GM20431 (cell line): ENCODE data around the gene PIM1.
"Not testable (repeated sequence)": the region's sequence is repeated elsewhere in the genome, so short reads cannot be mapped to it uniquely, and the experiment has no call there.

Experiments used
- in situ Hi-C: fragments of 300-500 bp; cut with MseI, MboI; formaldehyde crosslinking; loops from one replicate; pipeline ENCODE4 v1.15.0; 2020; ENCODE audit warnings: low sequenced_read_pairs; ENCODE audit not compliant: unreplicated experiment

PIM1 gene

GRCh38 chr6:37168811-37169495 is 999 bp upstream of the PIM1 start:
- in situ Hi-C loops: no loop called here

DNA sequence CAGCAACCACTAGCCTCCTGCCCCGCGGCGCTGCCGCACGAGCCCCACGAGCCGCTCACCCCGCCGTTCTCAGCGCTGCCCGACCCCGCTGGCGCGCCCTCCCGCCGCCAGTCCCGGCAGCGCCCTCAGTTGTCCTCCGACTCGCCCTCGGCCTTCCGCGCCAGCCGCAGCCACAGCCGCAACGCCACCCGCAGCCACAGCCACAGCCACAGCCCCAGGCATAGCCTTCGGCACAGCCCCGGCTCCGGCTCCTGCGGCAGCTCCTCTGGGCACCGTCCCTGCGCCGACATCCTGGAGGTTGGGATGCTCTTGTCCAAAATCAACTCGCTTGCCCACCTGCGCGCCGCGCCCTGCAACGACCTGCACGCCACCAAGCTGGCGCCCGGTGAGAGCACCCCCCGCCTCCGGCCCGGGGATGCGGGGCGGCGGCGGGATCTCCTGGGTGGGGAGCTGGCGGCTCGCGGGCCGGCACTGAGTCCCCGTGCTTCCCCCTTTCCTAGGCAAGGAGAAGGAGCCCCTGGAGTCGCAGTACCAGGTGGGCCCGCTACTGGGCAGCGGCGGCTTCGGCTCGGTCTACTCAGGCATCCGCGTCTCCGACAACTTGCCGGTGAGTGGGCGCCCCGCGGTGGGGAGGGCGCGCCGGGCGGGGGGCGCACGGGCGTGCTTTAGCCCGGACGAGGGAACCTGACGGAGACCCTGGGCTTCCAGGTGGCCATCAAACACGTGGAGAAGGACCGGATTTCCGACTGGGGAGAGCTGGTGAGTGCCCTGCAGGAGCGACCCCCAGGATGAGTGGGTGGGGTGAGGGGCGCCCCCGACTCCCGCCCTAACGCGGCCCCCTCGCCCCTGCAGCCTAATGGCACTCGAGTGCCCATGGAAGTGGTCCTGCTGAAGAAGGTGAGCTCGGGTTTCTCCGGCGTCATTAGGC is 585 bp downstream of the PIM1 start:
- in situ Hi-C loops: loop anchor here (10.0 kb wide), 1 partner anchor 146 kb away; no protein-coding TSS in a partner anchor

DNA sequence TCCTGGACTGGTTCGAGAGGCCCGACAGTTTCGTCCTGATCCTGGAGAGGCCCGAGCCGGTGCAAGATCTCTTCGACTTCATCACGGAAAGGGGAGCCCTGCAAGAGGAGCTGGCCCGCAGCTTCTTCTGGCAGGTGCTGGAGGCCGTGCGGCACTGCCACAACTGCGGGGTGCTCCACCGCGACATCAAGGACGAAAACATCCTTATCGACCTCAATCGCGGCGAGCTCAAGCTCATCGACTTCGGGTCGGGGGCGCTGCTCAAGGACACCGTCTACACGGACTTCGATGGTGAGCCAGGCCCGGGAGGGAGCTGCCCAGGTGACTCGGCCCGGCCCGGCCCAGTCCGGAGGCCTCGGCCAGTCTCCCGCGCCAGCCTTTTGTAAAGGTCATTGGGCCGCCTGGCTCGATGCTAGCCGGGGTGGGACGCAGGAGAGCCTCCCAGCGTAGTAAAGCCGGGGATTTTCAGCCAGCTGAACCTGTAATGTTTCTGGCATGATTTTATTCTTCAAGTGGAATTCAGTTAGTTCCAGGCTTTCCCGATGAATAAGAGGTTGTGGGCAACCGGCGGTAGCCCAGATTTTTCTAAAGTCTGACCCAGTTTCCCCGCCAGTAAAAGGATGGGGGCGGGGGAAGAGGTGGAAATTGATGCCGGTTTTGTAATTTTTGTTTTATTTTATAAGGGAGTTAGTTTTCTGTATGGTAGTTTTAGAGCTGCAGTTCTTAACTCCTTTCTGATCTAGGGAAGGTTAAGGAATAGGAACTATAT is 1.4 kb downstream of the PIM1 start:
- in situ Hi-C loops: loop anchor here (10.0 kb wide), 1 partner anchor 147 kb away; no protein-coding TSS in a partner anchor

- in situ Hi-C loops: loop anchor here (10.0 kb wide), 1 partner anchor 147 kb away; no protein-coding TSS in a partner anchor
Observed at GRCh38 chr6:37171970-37172812, 2.2 kb downstream of the PIM1 start.

- in situ Hi-C loops: loop anchor here (10.0 kb wide), 1 partner anchor 148 kb away; no protein-coding TSS in a partner anchor
Observed at GRCh38 chr6:37172912-37173492, 3.0 kb downstream of the PIM1 start.

GRCh38 chr6:37173493-37174195 is 3.7 kb downstream of the PIM1 start:
- in situ Hi-C loops: loop anchor here (10.0 kb wide), 1 partner anchor 149 kb away; no protein-coding TSS in a partner anchor

DNA sequence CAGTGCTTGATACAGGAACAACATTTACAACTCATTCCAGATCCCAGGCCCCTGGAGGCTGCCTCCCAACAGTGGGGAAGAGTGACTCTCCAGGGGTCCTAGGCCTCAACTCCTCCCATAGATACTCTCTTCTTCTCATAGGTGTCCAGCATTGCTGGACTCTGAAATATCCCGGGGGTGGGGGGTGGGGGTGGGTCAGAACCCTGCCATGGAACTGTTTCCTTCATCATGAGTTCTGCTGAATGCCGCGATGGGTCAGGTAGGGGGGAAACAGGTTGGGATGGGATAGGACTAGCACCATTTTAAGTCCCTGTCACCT is 4.2 kb downstream of the PIM1 start:
- in situ Hi-C loops: loop anchor here (10.0 kb wide), 1 partner anchor 149 kb away; no protein-coding TSS in a partner anchor

- in situ Hi-C loops: loop anchor here (10.0 kb wide), 1 partner anchor 150 kb away; no protein-coding TSS in a partner anchor
Observed at GRCh38 chr6:37174515-37175331, 4.8 kb downstream of the PIM1 start.

- in situ Hi-C loops: loop anchor here (10.0 kb wide), 1 partner anchor 151 kb away; no protein-coding TSS in a partner anchor
Observed at GRCh38 chr6:37175332-37176267, 5.6 kb downstream of the PIM1 start.

- in situ Hi-C loops: loop anchor here (10.0 kb wide), 1 partner anchor 152 kb away; no protein-coding TSS in a partner anchor
Observed at GRCh38 chr6:37176268-37177076, 6.5 kb downstream of the PIM1 start.

DNA sequence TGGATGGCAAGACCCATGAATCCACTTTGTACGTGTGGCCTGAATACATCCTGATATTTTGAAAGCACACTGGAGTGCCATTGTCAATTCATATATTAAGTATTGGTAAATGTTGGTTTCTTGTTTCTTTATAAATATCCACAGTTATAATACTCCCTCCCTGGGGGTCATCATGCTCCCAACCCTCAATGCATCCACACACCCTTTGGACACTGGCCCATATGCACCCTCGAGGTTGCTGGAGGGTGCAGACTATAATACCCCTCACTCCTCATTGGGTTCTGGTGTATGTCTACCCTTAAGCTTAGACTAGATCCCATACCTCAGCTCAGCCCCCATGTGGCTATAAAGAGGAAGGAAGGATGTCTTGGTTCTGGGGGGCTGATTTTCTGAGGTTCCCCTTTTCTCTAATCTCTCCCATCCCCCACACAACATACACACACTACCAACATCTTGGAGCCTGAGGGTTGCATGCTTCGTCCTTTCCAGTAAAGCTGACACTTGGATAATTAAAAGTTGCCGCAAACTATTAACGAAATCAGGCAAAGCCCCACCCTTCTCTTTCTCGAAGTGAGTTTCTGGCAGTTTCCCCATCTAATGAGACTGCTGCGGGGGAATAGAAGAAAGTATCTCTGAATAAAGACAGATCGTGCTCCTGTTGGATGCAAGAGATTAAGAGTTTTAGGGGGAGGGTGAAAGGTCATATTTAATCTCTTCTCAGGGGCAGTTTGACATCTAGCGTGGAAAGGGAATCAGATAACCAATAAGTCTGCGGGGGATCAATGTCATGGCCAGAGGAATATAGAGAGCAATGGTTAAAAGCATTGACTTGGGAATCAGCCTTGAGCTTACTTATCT is 7.4 kb downstream of the PIM1 start:
- in situ Hi-C loops: loop anchor here (10.0 kb wide), 1 partner anchor 153 kb away; no protein-coding TSS in a partner anchor

DNA sequence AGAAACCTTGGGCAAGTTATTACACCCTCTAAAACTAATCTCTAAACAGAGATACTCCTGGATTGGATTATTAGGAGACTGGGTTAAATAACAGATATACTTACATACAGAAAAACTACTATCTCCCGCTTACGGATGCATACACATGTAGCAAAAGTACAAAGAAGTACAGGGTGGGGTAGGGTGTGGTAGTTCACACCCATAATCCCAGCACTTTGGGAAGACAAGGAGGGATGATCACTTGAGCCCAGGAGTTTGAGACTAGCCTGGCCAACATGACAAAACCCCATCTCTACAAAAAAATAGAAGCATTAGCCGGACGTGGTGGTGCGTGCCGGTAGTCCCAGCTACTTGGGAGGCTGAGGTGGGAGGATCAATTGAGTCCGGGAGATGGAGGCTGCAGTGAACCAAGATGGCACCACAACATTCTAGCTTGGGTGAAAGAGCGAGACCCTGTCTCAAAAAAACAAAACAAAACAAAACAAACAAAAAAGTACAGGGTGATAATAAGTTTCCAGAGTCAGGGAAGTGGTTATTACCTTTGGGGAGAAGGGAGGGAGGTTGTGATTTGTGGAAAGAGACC is 8.1 kb downstream of the PIM1 start:
- in situ Hi-C loops: loop anchor here (10.0 kb wide), 1 partner anchor 153 kb away; no protein-coding TSS in a partner anchor

GRCh38 chr6:37180075-37180474 is 10.1 kb downstream of the PIM1 start:
- in situ Hi-C loops: no loop called here

DNA sequence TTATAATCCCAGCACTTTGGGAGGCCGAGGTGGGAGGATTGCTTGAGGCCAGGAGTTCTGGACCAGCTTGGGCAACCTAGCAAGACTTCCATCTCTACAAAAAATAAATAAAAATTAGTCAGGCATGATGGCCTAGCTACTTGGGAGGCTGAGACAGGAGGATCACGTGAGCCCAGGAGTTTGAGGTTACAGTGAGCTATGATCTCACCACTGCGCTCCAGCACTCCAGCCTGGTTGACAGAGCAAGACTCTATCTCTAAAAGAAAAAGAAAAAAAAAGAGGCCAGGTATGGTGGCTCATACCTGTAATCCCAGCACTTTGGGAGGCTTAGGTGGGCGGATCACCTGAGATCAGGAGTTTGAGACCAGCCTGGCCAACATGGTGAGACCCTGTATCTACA is 10.7 kb downstream of the PIM1 start:
- in situ Hi-C loops: not testable (repeated sequence)
